Lower leg skin (tissue), 4 donors: ENCODE data around the gene CFAP54. TPM values are rescaled to one million over a fixed set of nuclear protein-coding genes. Genes with fewer than 3 reads are reported as not detected.

Experiments
- DNase-seq, 2 donors: peaks; one replicate each; pipeline ENCODE4 v3.0.0-alpha.2; 2019; ENCODE audit warnings: low spot score in 2 of 2
- H3K4me3 ChIP-seq: fragments of 200-600 bp; sonication (generic); 2 replicates; pipeline ENCODE4 v1.5.1; 2017; ENCODE audit warnings: mild to moderate bottlenecking, low read depth; ENCODE audit not compliant: poor library complexity, severe bottlenecking
- CTCF ChIP-seq, 3 donors: fragments of 450-650 bp; IDR thresholded peaks; one replicate each; pipeline ENCODE4 v1.5.1; 2016; ENCODE audit warnings: antibody characterized with exemption in 3 of 3, mild to moderate bottlenecking in 3 of 3, moderate library complexity in 2 of 3
- POLR2A ChIP-seq, 2 donors: fragments of 450-650 bp; IDR thresholded peaks; one replicate each; pipeline ENCODE4 v1.6.1; 2016 to 2017; ENCODE audit warnings: antibody characterized with exemption in 2 of 2, mild to moderate bottlenecking in 1 of 2, moderate library complexity in 1 of 2
- WGBS, 2 donors: methylation state at CpG; one replicate each; pipeline ENCODE4 v1.1.5; 2018; 5-methylcytosine and 5-hydroxymethylcytosine counted together
- intact Hi-C: fragments of 100-400 bp; cut with DNase I; formaldehyde crosslinking; loops from one replicate; pipeline ENCODE4 v1.15.0; 2023; ENCODE audit warnings: low total_unique reads
- total RNA-seq, 4 donors: library from RNA; depleted of rRNA; stranded (reverse); fragments of >200 nt; gene quantifications; one replicate each; pipeline ENCODE4 v1.1.0, GENCODE V29; 2016

Gene CFAP54
- total RNA-seq, 4 donors from 2014 or later = 0.04 to 0.59 TPM; not detected in 2

- H3K4me3 ChIP-seq = no peak overlapping the region
- intact Hi-C loops = no loop called here
- WGBS, 2 donors = 83 to 84% methylated on average over 3 of the region's 3 CpGs
- TF ChIP-seq CTCF (IDR thresholded peaks at IDR 0.05) = no peak
- TF ChIP-seq POLR2A (IDR thresholded peaks at IDR 0.05) = no peak
- no peak for DNase-seq
Measured at GRCh38 chr12:96876966-96877365, 387.6 kb downstream of the CFAP54 start.

GRCh38 chr12:96878704-96879103, 389.3 kb downstream of the CFAP54 start:
- intact Hi-C loops = no loop called here
- no peak overlapping the region for H3K4me3 ChIP-seq
- 75 to 96% methylated on average over 1 of the region's 1 CpG for whole genome bisulfite sequencing, 2 donors
- TF ChIP-seq CTCF (IDR thresholded peaks at IDR 0.05) (no peak), POLR2A (IDR thresholded peaks at IDR 0.05) (no peak)
- no peak for DNase-seq

GRCh38 chr12:96879301-96879700, 389.9 kb downstream of the CFAP54 start:
- DNase-seq = no peak
- no peak overlapping the region for H3K4me3 ChIP-seq
- 79 to 85% methylated on average over 4 of the region's 4 CpGs for WGBS, 2 donors
- TF ChIP-seq CTCF (IDR thresholded peaks at IDR 0.05) (no peak), POLR2A (IDR thresholded peaks at IDR 0.05) (no peak)
- intact Hi-C loops = no loop called here

- H3K4me3 ChIP-seq = no peak overlapping the region
- TF ChIP-seq CTCF (IDR thresholded peaks at IDR 0.05) = no peak
- no peak for TF ChIP-seq POLR2A (IDR thresholded peaks at IDR 0.05)
- WGBS, 2 donors = 71 to 77% methylated on average over 3 of the region's 3 CpGs
- no peak for DNase-seq
- intact Hi-C loops = no loop called here
Measured at GRCh38 chr12:96880220-96880619, 390.8 kb downstream of the CFAP54 start.

- no peak for DNase-seq
- intact Hi-C loops = no loop called here
Measured at GRCh38 chr12:96881608-96882007, 392.2 kb downstream of the CFAP54 start.

More at GRCh38 chr12:96881608-96882007, 392.2 kb downstream of the CFAP54 start:
- no peak overlapping the region for H3K4me3 ChIP-seq
- no peak for TF ChIP-seq POLR2A (IDR thresholded peaks at IDR 0.05)
- no peak for TF ChIP-seq CTCF (IDR thresholded peaks at IDR 0.05)
